Measurements from ENCODE around the gene TSNAXIP1.

TSNAXIP1 gene

GRCh38 chr16:67869653-67870052 is 63.0 kb downstream of the TSNAXIP1 start:
- no peaks in the 10 kb centered on the region for H3K27me3 Mint-ChIP-seq (ENCODE audit: low read depth)
- peaks cover 35% of the 10 kb centered on the region for H3K36me3 Mint-ChIP-seq (ENCODE audit: low read depth)
- H3K9me3 Mint-ChIP-seq, result no peaks in the 10 kb centered on the region

GRCh38 chr16:67871256-67871655 is 64.6 kb downstream of the TSNAXIP1 start:
- H3K4me3 Mint-ChIP-seq, result peak overlapping the region; percentile 21 to 97 (median 96)
- peaks cover 30% of the 10 kb centered on the region for H3K36me3 Mint-ChIP-seq (ENCODE audit: low read depth)
- H3K27ac Mint-ChIP-seq, result peak overlapping the region in 1 of 3 experiments; percentile 68
- TF ChIP-seq CTCF (IDR thresholded peaks at IDR 0.05; ENCODE audit: unreplicated experiment in 3 of 3), result no peak
- no peaks in the 10 kb centered on the region for H3K27me3 Mint-ChIP-seq (ENCODE audit: low read depth)
- H3K9me3 Mint-ChIP-seq, result no peaks in the 10 kb centered on the region
- H3K4me1 Mint-ChIP-seq, result peaks cover 22% of the 10 kb centered on the region

More at GRCh38 chr16:67869653-67870052, 63.0 kb downstream of the TSNAXIP1 start:
- H3K4me1 Mint-ChIP-seq, result peaks cover 14% of the 10 kb centered on the region
- H3K27ac Mint-ChIP-seq, result peak overlapping the region in 1 of 3 experiments; percentile 49
- no peak overlapping the region for H3K4me3 Mint-ChIP-seq
- TF ChIP-seq CTCF (IDR thresholded peaks at IDR 0.05; ENCODE audit: unreplicated experiment in 3 of 3), result no peak

- H3K4me1 Mint-ChIP-seq, result peaks cover 22% of the 10 kb centered on the region
- no peaks in the 10 kb centered on the region for H3K27me3 Mint-ChIP-seq (ENCODE audit: low read depth)
- peak overlapping the region; percentile 17 to 68 (median 52) for H3K27ac Mint-ChIP-seq
- H3K36me3 Mint-ChIP-seq (ENCODE audit: low read depth), result peaks cover 29% of the 10 kb centered on the region
- TF ChIP-seq CTCF (IDR thresholded peaks at IDR 0.05; ENCODE audit: unreplicated experiment in 3 of 3), result no peak
- H3K9me3 Mint-ChIP-seq, result no peaks in the 10 kb centered on the region
- H3K4me3 Mint-ChIP-seq, result peak overlapping the region; percentile 91 to 97 (median 96)
These were observed 65.5 kb downstream of the TSNAXIP1 start for GRCh38 chr16:67872131-67872630.

GRCh38 chr16:67872631-67873434 is 66.1 kb downstream of the TSNAXIP1 start, which contains the start of gene EDC4:
TSS of gene EDC4 (plus strand) at chr16:67873052. CDS start at chr16:67873262, 210 bp downstream.
- H3K4me3 Mint-ChIP-seq, result peak within 1 kb of the TSS; percentile 91 to 97 (median 96)
- H3K4me1 Mint-ChIP-seq, result peaks cover 22% of the 10 kb centered on the region
- H3K27ac Mint-ChIP-seq, result peak within 1 kb of the TSS; percentile 80 to 96 (median 85)
- peaks cover 31% of the 10 kb centered on the region for H3K36me3 Mint-ChIP-seq (ENCODE audit: low read depth)
- no peaks in the 10 kb centered on the region for H3K9me3 Mint-ChIP-seq
- H3K27me3 Mint-ChIP-seq (ENCODE audit: low read depth), result no peaks in the 10 kb centered on the region
- TF ChIP-seq CTCF (IDR thresholded peaks at IDR 0.05; ENCODE audit: unreplicated experiment in 3 of 3), result no peak

GRCh38 chr16:67873435-67874370 is 67.0 kb downstream of the TSNAXIP1 start:
- no peak for TF ChIP-seq CTCF (IDR thresholded peaks at IDR 0.05; ENCODE audit: unreplicated experiment in 3 of 3)
- Mint-ChIP-seq H3K27me3 (ENCODE audit: low read depth) (no peaks in the 10 kb centered on the region), H3K36me3 (ENCODE audit: low read depth) (peaks cover 32% of the 10 kb centered on the region), H3K4me3 (peak overlapping the region; percentile 91 to 97 (median 96)), H3K4me1 (peaks cover 22% of the 10 kb centered on the region), H3K9me3 (no peaks in the 10 kb centered on the region), H3K27ac (peak overlapping the region; percentile 80 to 96 (median 85))

Measured in nephron (organoid).